Calu3 (cell line): Measurements from ENCODE around the gene SLC25A40. TPM values are rescaled to one million over a fixed set of nuclear protein-coding genes. Genes with fewer than 3 reads are reported as not detected.

Experiments
- BruUV-seq: library from RNA; stranded (reverse); fragments of 400-500 nt; replicated peaks from 2 replicates; lab custom pipeline; 2021; lab: Mats Ljungman, UMichigan
- CTCF ChIA-PET: fragments of 300-600 bp; sonication (Branson Sonifier 250); formaldehyde crosslinking; loops from one replicate; lab custom pipeline; 2022; ENCODE audit warnings: antibody characterized with exemption; lab: Charles Lee
- DNase-seq: peaks from one replicate; pipeline ENCODE4 v3.0.0; 2022
- H3K27ac Mint-ChIP-seq: one replicate; pipeline ENCODE4 v1.8.0; 2022; ENCODE audit warnings: mixed read lengths; ENCODE audit not compliant: unreplicated experiment
- H3K27me3 Mint-ChIP-seq: one replicate; pipeline ENCODE4 v1.8.0; 2022; ENCODE audit warnings: mixed read lengths; ENCODE audit not compliant: unreplicated experiment
- H3K36me3 Mint-ChIP-seq: one replicate; pipeline ENCODE4 v1.8.0; 2022; ENCODE audit warnings: mild to moderate bottlenecking, moderate library complexity, mixed read lengths; ENCODE audit not compliant: insufficient read depth, unreplicated experiment
- H3K4me1 Mint-ChIP-seq: one replicate; pipeline ENCODE4 v1.8.0; 2022; ENCODE audit warnings: mild to moderate bottlenecking, low read depth, mixed read lengths; ENCODE audit not compliant: unreplicated experiment
- H3K4me3 Mint-ChIP-seq: one replicate; pipeline ENCODE4 v1.8.0; 2022; ENCODE audit warnings: mild to moderate bottlenecking, low read depth, moderate library complexity, mixed read lengths; ENCODE audit not compliant: unreplicated experiment
- H3K9me3 Mint-ChIP-seq: one replicate; pipeline ENCODE4 v1.8.0; 2022; ENCODE audit warnings: low read depth, mixed read lengths; ENCODE audit not compliant: unreplicated experiment
- intact Hi-C: fragments of 100-400 bp; cut with micrococcal nuclease; formaldehyde crosslinking; loops from one replicate; pipeline ENCODE4 v1.10.0; 2022; ENCODE audit not compliant: unreplicated experiment
- total RNA-seq: library from RNA; stranded (reverse); gene quantifications from 2 replicates; pipeline ENCODE4 v1.2.3, GENCODE V29; 2022
- TF ChIP-seq, protein P1 (sequence below): fragments of 200-600 bp; IDR thresholded peaks from one replicate; pipeline ENCODE4 v1.8.0; 2022; ENCODE audit warnings: antibody characterized with exemption; ENCODE audit not compliant: unreplicated experiment

The SLC25A40 gene
- total RNA-seq, 1 experiment from 2014 or later, result 17.3 TPM

DNA sequence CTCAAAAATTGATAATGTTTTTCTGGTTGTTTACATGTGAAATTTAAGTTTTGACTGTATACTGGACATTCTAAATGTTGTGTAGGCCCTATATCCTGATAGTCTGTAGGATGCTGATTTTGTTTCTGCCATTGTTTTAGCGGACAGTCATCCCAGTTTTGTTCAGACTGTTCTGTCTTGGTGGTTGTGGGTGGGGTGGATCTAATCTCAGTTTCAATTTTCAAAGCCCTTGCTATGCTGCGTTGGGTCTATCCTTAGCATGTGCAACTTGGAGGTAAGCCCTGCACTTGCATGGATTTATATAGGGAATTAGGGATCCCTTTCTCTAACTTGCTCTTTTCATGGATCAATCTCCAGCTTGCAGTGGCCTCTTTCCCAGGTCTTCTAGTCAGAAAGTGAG lies 19.2 kb upstream of the SLC25A40 start:
- CTCF ChIA-PET, result no interaction called here
- peaks cover 6% of the 10 kb centered on the region for H3K36me3 Mint-ChIP-seq
- BruUV-seq, result no TSS peak

DNA sequence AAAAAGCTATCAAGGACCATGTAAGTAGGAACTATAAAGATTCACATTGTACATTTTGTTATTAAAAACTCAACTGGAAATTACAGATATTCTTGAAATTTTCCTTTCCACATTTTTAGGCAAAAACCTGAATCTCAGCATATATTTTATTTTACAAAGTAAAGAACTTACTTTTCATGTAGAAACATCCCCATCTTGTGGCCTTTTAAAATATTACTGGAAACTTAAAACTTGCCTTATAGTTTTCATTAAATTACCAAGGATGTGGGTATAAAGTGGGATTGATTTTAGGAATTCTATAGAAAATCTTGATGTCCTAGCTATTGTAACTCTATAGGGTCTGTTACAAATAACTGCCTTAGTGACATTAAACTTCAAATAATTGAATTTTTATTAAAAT lies 10.7 kb upstream of the SLC25A40 start:
- CTCF ChIA-PET, result interaction anchor here (0.7 kb wide), 3 partner anchors 240 to 1727 kb away, joined by 5 to 10 read pairs (median 5); no protein-coding TSS in a partner anchor
- Mint-ChIP-seq H3K4me3 (no peak overlapping the region), H3K9me3 (no peaks in the 10 kb centered on the region), H3K27me3 (no peaks in the 10 kb centered on the region), H3K36me3 (peaks cover 5% of the 10 kb centered on the region), H3K27ac (no peak overlapping the region), H3K4me1 (peaks cover 18% of the 10 kb centered on the region)
- intact Hi-C loops, result loop anchor here (1.0 to 10.0 kb wide), 5 partner anchors 45 to 575 kb away; partner anchors contain the start of gene RUNDC3B
- BruUV-seq, result no TSS peak
- TF ChIP-seq, protein P1, sequence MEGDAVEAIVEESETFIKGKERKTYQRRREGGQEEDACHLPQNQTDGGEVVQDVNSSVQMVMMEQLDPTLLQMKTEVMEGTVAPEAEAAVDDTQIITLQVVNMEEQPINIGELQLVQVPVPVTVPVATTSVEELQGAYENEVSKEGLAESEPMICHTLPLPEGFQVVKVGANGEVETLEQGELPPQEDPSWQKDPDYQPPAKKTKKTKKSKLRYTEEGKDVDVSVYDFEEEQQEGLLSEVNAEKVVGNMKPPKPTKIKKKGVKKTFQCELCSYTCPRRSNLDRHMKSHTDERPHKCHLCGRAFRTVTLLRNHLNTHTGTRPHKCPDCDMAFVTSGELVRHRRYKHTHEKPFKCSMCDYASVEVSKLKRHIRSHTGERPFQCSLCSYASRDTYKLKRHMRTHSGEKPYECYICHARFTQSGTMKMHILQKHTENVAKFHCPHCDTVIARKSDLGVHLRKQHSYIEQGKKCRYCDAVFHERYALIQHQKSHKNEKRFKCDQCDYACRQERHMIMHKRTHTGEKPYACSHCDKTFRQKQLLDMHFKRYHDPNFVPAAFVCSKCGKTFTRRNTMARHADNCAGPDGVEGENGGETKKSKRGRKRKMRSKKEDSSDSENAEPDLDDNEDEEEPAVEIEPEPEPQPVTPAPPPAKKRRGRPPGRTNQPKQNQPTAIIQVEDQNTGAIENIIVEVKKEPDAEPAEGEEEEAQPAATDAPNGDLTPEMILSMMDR, result no peak
- DNase-seq, result no peak

More for the DNA sequence above, 19.2 kb upstream of the SLC25A40 start:
- no peak overlapping the region for H3K4me3 Mint-ChIP-seq
- no peak for DNase-seq
- no peak overlapping the region for H3K27ac Mint-ChIP-seq
- peaks cover 17% of the 10 kb centered on the region for H3K4me1 Mint-ChIP-seq
- no peaks in the 10 kb centered on the region for H3K27me3 Mint-ChIP-seq
- intact Hi-C loops, result no loop called here
- TF ChIP-seq, protein P1, result no peak
- H3K9me3 Mint-ChIP-seq, result no peaks in the 10 kb centered on the region

DNA sequence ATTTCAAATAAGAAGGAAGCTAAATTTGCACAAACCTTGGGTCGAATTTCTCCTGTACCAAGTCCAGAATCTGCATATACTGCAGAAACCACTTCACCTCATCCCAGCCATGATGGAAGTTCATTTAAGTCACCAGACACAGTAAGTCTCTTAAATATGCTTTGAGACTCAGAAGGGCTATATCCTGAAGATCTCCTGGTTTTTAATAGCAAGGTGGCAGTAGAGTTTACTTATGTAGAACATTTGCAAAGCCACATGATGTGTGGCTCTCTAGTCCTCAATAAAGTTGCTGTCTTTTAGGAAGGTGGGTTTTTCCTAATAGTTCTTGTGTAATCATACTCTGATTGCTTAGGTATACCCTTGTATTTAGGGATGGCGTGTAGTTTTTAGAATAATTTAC lies 8.9 kb upstream of the SLC25A40 start:
- no peak for DNase-seq
- Mint-ChIP-seq H3K27me3 (no peaks in the 10 kb centered on the region), H3K4me1 (peaks cover 19% of the 10 kb centered on the region), H3K9me3 (no peaks in the 10 kb centered on the region), H3K36me3 (peaks cover 5% of the 10 kb centered on the region), H3K27ac (no peak overlapping the region), H3K4me3 (no peak overlapping the region)
- TF ChIP-seq, protein P1, result no peak
- intact Hi-C loops, result loop anchor here (5.0 to 10.0 kb wide), 3 partner anchors 43 to 573 kb away; partner anchors contain the start of gene RUNDC3B
- BruUV-seq, result no TSS peak
- CTCF ChIA-PET, result no interaction called here

DNA sequence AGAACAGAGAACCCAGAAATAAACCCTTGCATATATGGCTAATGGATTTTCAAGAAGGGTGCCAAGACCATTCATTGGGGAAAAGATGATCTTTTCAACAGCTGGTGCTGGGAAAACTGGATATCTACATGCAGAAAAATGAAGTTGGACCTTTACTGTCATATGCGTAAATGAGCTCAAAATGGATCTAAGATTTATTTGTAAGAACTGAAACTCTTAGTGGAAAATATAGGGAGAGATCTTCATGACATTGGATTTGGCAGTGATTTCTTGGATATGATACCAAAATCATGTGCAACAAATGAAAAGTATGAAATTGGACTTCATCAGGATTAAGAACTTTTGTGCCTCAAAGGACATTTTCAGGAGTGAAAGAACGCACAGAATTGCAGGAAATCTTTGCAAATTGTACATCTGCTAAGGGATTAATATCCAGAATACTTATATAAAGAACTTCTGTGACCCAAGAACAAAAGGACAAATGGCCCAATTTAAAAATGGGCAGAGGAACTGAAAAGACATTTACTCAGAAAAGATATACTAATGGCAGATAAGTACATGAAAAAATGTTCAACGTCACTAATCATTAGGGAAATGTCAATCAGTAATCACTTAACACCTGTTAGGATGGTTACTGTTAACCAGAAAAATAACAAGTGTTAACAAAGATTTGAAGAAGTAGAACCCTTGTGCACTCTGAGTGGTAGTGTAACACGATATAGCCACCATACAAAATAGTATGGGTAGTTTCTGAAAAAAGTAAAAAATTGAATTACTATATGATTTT lies 6.2 kb upstream of the SLC25A40 start:
- intact Hi-C loops, result loop anchor here (10.0 kb wide), 1 partner anchor 258 kb away; the partner anchor contains the start of gene RUNDC3B
- CTCF ChIA-PET, result no interaction called here
- Mint-ChIP-seq H3K36me3 (peaks cover 1% of the 10 kb centered on the region), H3K27me3 (no peaks in the 10 kb centered on the region), H3K4me3 (no peak overlapping the region), H3K27ac (no peak overlapping the region), H3K4me1 (peaks cover 19% of the 10 kb centered on the region), H3K9me3 (no peaks in the 10 kb centered on the region)
- DNase-seq, result no peak
- TF ChIP-seq, protein P1, result no peak
- BruUV-seq, result no TSS peak
